NOMO-1 (cell line): Measurements from ENCODE around the gene RFX8.

Source experiments
- DNase-seq, 2 experiments: peaks; one replicate each; lab custom pipeline; 2025; ENCODE audit not compliant: unreplicated experiment in 2 of 2; lab: John Stamatoyannopoulos, UW

The RFX8 gene

DNA sequence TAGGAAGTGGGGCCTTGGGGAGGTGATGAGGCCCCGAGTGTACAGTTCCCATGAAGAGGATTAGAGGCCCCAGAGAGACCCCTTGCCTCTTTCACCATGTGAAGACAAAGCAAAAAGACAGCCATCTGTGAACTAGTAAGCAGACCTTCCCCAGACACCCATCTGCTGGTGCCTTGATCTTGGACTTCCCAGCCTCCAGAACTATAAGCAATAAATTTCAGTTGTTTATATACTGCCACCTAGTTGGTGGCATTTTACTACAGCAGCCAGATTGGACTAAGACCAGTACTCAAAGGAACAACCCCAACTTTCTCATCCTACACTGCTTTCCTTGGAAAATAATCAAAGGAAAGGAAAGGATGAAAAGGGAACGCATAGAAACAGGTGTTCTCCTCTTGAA, 59.7 kb downstream of the RFX8 start:
- no peak for DNase-seq

DNA sequence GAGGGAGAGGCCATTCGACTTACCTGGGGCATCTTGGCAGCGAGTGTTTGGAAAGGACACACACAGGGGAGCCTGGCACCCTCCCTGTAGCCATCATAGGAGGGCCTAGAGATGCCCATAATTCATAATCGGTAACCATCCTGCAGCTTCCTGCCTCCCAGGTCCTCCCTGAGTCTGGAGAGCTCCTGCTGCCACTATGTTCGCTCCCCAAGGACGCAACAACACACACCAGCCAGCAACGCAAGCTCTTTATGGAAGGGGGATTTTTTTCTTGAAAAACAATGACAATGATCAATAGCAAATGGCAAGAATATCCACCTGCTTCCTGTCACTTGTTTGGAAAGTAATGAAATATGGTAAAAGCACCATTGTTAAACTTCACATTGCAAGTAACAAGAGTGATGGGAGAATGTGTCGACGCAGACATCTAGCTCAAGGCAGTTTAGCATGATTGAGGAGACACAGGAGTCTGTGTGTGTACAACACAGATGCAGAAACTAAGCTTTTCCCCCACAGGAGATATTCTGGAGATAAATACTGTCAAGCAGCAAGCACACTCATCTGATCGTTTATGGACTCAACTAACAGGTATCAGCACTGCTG, 62.7 kb downstream of the RFX8 start:
- no peak for DNase-seq

- no peak for DNase-seq
Observed at GRCh38 chr2:101410746-101411145, 64.2 kb downstream of the RFX8 start.

DNA sequence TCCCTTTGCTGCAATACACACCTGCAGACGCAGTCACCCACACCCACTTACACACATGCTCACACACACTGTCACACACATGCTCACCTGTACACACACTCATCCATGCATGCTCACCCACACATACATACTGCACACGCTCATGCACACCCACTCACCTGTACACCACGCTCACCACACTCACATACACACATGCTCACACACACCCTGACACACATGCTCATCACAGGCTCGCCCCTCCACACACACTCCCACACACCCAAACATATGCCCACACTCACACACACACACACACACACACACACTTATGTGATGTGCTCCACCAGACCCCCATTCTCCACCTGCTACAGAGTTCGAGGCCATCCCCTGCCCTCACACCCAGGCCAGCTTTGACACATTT, 64.8 kb downstream of the RFX8 start:
- DNase-seq, result no peak

GRCh38 chr2:101409699-101410098, 65.2 kb downstream of the RFX8 start:
- no peak for DNase-seq

- DNase-seq, result no peak
Observed at GRCh38 chr2:101408925-101409324, 66.0 kb downstream of the RFX8 start.

DNA sequence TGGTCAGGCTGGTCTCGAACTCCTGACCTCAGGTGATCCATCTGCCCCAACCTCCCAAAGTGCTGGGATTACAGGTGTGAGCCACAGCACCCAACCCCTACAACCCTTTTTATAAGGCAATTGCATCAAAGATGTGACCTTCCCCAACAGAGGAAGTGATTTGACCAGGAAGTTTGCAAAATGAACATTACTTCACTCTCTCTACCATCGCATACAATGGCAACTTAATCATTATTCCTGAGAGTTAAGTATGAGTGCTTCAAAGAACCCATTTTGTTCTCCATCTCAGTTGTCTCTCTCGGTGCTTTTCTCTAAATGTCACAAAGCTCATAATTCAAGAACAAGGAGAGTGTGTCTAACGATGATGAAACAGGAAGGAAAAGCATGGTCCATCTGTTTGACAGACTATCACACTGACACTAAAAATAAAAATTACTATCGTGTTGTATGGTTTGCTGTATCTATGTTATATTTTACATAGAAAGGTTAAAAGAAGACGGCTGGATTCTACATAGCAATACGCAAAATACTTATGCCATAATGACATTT, 69.5 kb downstream of the RFX8 start:
- DNase-seq, result peak in 1 of 2 experiments; percentile 61

- no peak for DNase-seq
Observed at GRCh38 chr2:101403745-101404144, 71.2 kb downstream of the RFX8 start.

GRCh38 chr2:101402630-101403029, 72.3 kb downstream of the RFX8 start:
- no peak for DNase-seq

GRCh38 chr2:101401906-101402305, 73.0 kb downstream of the RFX8 start:
- DNase-seq, result no peak

DNA sequence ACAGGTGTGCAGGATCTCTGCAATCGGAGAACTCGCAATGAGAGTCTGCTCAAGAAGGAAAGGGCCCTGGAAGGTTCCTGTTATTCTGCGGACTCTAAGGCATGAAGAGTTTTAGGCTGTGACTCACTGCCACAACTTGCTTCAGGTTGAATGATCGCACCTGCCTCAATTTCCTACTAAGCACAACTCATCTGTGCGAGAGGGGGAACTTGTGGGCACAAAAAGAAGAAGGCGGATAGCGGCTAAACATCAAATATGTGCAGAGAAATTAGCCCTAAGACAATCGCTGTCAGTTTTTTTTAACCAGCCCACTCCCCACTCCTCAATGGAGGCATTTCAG, 73.6 kb downstream of the RFX8 start:
- DNase-seq, result no peak

DNA sequence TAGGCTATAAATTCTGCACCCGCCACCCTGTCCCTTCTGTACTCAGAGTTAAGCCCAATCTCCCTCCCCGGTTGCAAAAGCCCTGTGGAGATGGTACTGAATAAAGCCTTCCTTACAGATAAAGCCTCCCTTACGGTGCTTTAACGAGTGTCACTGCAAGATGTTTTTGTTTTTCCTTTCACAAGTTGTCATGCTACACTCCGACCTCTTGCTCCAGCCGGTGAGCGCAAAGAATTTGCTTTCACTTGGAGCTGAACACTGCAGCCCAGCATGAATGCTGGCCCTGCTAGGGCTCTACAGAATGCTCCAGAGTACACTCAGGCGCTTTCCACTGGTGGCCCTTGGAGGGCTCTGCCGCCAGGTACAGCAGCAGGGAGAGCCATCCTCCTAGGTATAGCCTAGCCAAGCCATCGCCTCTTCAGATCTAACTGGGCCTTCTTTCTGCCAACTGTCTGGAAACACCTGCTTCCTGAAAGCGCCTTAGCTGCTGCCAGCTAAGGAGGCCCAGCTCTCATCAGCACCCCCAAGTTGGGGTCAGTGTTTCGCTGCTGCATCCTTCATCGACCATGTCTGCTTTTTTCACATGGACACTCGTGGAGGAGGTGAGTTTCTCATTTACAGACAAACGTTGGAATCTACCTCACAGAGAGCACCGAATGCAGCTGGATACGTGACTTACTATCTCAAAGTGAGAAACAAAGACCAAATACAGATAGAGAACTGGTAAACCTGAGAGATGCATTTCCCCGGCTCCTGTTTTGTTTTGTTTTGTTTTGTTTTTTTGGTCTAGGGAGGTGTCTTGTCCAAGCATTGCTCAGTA, 74.2 kb downstream of the RFX8 start:
- DNase-seq, result no peak

- DNase-seq, result peak in 1 of 2 experiments; percentile 16
Observed at GRCh38 chr2:101400048-101400447, 74.9 kb downstream of the RFX8 start.

GRCh38 chr2:101399021-101399799, 75.7 kb downstream of the RFX8 start:
- no peak for DNase-seq

- DNase-seq, result no peak
Observed at GRCh38 chr2:101398116-101398821, 76.6 kb downstream of the RFX8 start.

- no peak for DNase-seq
Observed at GRCh38 chr2:101396316-101396717, 78.6 kb downstream of the RFX8 start.

GRCh38 chr2:101395545-101396315, 79.2 kb downstream of the RFX8 start:
- no peak for DNase-seq

GRCh38 chr2:101388232-101388631, 86.7 kb downstream of the RFX8 start:
- no peak for DNase-seq

- DNase-seq, result peak; percentile 26 to 42
Observed at GRCh38 chr2:101387151-101387834, 87.6 kb downstream of the RFX8 start, which contains the start of gene CREG2. CREG2 (minus strand) TSS chr2:101387503; CDS start chr2:101387457, 46 bp downstream.
